Endothelial cell of umbilical vein (primary cell): ENCODE data around the gene RER1.

Experiments used
- CTCF ChIP-seq, 2 donors: IDR thresholded peaks; 1 replicate in 1 of 2; 2 replicates in 1 of 2; pipeline ENCODE4 v1.5.1; 2011; ENCODE audit warnings: low read length in 2 of 2, mild to moderate bottlenecking in 2 of 2, moderate library complexity in 2 of 2, control low read depth in 1 of 2, inconsistent platforms in 1 of 2, low read depth in 1 of 2; ENCODE audit not compliant: insufficient read depth in 1 of 2; ENCODE audit errors: extremely low read depth in 1 of 2
- EZH2 ChIP-seq: IDR thresholded peaks from 2 replicates; pipeline ENCODE4 v1.6.1; 2012; ENCODE audit warnings: borderline replicate concordance, low read depth, mild to moderate bottlenecking, moderate library complexity, low read length, inconsistent platforms; ENCODE audit not compliant: severe bottlenecking
- FOS ChIP-seq: IDR thresholded peaks from 2 replicates; pipeline ENCODE4 v1.6.1; 2011; ENCODE audit warnings: mild to moderate bottlenecking, low read length, moderate library complexity, borderline replicate concordance; ENCODE audit not compliant: insufficient read depth
- GATA2 ChIP-seq: IDR thresholded peaks from 2 replicates; pipeline ENCODE4 v1.7.0; 2011; ENCODE audit warnings: low read depth, mild to moderate bottlenecking, moderate library complexity, mixed read lengths, low read length; ENCODE audit not compliant: insufficient read length, insufficient read depth
- JUN ChIP-seq: IDR thresholded peaks from 2 replicates; pipeline ENCODE4 v1.6.1; 2011; ENCODE audit warnings: borderline replicate concordance, low read depth; ENCODE audit not compliant: insufficient read length, insufficient read depth
- MAX ChIP-seq: IDR thresholded peaks from 2 replicates; pipeline ENCODE4 v1.6.1; 2011; ENCODE audit not compliant: insufficient read depth, insufficient read length
- MYC ChIP-seq: IDR thresholded peaks from one replicate; pipeline ENCODE4 v1.6.1; 2011; ENCODE audit warnings: mild to moderate bottlenecking, low read depth, low read length
- POLR2A ChIP-seq: IDR thresholded peaks from 2 replicates; pipeline ENCODE4 v1.6.1; 2012; ENCODE audit warnings: low read depth, mild to moderate bottlenecking, control low read depth, low read length
- POLR2AphosphoS5 ChIP-seq: IDR thresholded peaks from 2 replicates; pipeline ENCODE4 v1.6.1; 2012; ENCODE audit warnings: low read depth, mild to moderate bottlenecking, control low read depth, low read length, moderate library complexity; ENCODE audit not compliant: insufficient read depth

- TF ChIP-seq CTCF (IDR thresholded peaks at IDR 0.05; ENCODE audit: extremely low read depth in 1 of 2, insufficient read depth in 1 of 2, low read depth in 1 of 2, low read length in 2 of 2): no peak
- no peak for TF ChIP-seq EZH2
- TF ChIP-seq POLR2A: no peak
- no peak for TF ChIP-seq MAX
- TF ChIP-seq MYC: no peak
- no peak for TF ChIP-seq JUN
- TF ChIP-seq POLR2AphosphoS5: no peak
- TF ChIP-seq FOS: no peak
- TF ChIP-seq GATA2: no peak
Measured at GRCh38 chr1:2428490-2428889, 36.8 kb downstream of the RER1 start.
